ENCODE measurements around the gene PTX4.
A peak's percentile ranks its signal among the peaks of the same experiment; 100 is the strongest.

The PTX4 gene

DNA sequence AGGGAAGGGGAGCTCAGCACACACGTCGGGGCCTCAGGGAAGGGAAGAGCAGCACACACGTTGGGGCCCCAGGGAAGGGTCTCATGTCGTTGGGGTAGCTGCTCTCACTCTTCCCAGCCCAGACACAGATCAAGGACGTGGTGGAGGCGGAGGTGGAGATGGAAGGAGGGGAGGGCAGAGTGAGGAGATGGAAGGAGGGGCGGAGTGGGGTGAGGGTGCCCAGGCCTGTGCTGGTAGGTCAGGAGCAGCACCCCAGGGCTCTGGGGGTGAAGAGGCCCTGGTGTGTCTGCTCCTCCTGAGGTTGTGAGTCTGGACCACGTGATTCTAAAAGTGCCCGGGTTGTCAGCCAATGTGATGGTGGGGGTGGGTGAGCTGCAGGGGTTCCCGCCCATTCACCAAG is 28.8 kb downstream of the PTX4 start:
- no peak for DNase-seq (ENCODE audit: low read depth)

DNA sequence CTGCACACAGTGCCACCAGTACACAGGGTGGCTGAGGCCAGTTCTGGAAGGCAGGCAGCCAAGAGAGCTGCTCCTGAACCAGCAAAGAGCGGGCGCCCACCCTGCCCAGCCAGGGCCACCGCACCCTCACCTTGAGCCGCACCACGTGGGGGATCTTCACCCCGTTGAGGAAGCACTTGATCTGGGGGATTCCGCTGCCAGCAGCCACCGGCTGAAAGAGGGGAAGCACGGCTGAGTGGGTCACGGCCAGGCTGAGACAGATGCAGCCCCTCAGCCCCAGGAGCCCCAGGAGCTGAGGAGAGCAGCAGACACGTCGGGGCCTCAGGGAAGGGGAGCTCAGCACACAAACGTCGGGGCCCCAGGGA is 29.8 kb downstream of the PTX4 start:
- no peak for DNase-seq (ENCODE audit: low read depth)

DNA sequence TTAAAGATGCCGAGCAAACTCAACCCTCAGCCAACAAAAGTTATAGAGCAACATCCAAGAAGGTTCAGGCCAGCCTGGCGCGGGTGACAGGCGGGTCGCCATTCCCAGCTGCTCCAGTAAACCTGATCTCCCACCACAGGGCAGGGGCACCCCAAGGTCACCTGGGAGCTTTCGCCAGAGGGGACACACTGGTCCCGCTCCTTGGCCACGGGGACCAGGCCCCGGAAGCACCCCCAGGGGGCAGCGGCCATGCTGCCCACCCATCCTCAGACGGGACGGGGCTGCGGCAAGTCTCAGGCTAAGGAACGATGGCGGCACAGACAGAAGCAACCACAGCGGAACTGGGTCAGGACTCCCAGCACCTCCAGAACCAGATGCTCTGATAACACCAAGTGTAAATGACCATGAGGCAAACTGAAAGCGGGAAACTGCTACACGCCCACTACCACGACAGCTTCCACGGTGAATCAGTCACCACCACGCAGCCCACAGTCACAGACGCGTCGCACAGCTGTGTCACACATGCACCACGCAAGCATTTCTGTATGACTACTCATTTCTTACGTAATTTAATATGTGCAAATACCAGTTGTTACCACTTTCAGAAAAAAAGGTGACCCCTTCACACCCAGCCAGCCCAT is 30.3 kb downstream of the PTX4 start:
- peak; percentile 6 for DNase-seq (ENCODE audit: low read depth)

DNA sequence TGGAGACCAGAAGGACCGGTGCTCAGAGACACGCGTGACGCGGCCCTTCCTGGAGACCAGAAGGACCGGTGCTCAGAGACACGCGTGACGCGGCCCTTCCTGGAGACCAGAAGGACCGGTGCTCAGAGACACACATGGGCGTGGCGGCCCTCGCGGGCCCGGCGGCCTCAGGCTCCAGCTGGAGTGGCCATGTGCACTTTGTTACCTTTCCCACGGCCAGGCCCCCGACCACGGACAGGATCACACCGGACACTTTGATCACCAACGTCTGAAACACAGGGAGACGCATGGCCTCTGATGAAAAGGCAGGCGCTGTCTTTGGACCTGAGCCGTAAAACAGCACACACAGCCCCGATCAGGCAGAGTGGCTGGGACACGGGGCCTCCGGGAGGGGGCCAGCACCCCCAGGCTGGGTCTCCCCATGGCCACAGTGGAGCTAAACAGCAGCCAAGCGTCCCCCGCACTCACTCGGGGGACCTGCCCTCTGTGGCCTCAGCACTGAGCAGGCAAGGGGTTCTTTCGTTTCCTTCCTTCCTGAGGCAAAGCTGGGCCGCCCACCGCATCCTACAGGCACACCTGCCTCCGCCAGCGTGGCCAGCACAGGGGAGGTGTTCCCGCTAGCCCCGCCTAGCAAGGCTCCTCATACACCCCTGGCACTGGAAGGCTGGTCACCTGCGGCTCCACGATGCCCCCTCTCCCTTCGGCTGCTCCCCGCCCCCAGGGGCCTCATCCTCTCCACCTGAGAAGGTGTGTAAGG is 31.1 kb downstream of the PTX4 start:
- DNase-seq (ENCODE audit: low read depth), result no peak

DNA sequence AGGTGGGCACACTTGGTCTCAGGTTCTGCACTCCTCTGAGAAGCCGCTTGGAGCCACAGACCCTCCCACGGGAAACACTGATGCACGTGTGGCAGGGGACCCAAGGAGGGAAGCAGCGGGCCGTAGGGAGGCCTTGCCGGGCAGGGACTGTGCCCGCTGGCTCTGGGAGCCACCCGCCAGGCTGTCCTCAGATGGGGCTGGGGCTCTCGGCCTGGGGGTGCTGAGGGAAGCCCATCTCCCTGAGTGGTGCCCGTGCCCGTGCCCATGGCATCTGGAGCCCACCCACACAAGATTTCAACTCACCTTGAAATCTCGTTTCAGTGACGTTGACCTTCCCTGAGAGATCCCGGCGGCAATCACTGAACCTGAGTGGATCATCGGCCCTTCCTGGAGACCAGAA is 31.8 kb downstream of the PTX4 start:
- no peak for DNase-seq (ENCODE audit: low read depth)

DNA sequence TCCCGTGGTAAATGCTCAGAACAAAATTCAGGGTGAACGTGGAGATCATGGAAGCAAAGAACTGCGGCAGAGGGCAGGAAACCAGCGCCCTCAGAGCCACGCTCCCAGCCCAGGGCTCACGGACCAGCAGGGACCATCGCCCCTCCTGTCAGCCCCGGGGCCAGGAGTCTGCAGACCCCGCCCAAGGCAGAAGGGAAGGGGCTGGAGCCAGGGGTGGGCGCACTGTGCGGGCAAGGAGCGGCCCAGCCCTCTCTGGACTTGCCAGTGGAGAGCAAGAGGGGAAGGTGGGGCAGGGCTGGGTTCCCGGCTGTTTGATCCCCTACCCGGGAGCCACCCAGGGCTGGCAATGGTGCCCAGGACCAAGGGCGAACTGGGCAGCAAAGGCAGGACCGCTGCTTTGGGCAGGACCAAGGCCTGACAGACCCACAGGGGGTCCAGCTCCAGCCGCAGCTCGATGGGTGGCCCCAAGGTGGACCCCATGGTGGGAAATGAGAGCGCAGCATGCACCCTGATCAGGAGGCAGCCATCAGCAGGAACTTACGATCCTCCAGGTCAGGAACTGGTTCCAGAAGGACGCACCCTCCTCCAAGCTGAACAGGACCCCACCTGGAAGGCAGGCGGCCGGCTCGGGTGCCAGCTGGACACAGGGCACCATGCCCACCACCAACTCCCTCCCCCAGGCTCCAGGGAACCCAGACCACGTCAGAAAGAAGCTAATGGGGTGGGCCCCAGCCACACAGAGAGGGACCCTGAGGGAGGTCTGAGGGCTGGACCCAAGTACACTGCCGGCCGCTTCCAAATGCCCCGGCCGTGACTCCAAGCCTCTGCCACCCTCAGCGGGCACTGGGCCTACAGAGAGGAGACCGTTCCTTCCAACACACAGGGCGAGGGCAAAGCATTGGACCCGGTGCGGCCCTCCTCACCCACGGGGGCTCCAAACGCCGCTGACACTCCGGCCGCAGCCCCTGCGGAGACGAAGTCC is 33.3 kb downstream of the PTX4 start:
- DNase-seq (ENCODE audit: low read depth), result no peak

DNA sequence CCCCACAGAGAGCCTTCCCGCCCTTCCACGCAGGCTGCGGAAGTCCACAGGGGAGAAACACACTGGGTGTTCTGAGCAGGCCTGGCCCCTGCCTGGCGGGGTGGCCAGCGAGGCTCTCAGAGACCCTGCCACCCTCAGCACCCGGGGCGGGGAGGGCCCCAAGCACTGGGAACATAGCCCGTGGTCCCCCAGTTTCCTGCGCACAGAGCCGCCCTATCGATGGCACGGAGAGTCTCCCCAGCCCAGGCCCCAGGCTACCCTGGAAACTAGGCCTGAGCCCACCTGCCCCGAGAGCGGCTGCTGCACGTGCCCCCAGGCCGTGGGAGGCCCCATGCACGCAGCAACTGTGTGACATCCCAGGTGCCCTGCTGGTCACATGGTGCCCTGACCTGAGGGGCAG is 34.2 kb downstream of the PTX4 start:
- no peak for DNase-seq (ENCODE audit: low read depth)

DNA sequence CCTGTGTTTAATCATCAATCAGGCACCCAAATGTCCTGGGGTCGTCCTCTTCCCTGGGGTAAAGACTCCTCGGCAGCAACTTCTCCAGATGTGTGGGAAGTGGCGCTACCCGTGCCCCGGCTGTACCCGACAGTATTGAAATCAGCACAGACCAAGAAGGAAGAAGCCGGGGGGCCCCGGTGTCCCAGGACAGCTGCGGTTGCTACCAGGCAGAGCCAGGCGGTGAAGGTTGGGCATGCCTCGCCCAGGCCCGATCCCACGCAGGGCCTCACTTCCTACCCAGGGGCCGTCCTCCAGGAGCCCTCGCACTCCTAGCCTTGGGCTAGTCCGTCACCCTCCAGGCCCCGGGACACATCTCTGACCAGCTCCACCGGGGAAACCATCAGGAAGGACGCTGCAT is 35.4 kb downstream of the PTX4 start:
- no peak for DNase-seq (ENCODE audit: low read depth)

DNA sequence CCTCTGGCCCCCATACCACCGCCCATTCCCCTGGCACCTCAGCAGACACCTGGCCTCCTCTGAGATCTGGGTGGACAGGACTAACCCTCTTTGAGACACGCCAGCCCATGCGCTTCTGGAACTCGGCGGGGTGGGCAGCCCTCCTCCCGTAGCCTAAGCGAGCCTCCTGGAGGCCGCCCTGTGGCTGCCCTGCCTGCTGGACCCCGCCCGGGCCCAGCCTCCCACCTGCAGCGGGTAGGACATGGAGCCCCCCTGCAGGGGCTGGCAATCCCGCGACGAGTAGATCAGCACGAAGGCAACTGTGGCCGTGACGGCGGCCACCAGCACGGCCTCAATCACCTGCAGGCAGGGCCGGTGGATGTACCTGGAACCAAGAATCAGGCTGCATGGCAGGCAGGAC is 36.2 kb downstream of the PTX4 start:
- no peak for DNase-seq (ENCODE audit: low read depth)

DNA sequence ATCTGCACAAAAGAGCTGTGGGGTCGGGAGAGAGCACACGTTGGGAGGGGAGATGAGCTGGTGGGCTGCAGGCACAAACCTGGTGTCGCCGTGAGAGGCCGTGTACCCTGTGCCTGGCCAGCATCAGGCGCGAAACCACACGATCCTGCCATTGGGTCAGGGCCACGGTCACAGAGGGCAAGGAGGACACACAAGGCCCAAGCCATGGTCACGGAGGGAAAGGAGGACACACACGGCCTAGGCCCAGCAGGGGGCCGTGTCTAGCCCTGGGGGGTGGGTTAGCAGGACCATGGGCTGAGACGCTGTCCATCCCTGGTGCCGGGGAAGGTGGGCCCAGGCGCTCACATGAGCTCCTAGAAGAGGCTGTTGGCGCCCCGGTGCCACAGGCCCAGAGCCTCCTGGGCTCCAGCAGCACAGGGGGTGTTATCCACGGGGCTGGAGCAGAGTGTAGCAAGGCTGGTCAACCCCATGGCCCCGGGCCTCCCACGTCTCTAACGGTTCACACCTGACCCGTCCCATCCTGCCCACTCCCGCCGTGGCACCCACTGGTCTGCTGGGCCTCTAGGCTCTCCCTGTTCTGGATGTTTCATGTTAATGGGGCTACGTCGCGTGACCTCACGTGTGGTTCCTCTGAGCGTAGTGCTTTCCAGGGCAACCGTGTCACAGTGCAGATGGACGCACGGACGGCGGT is 36.9 kb downstream of the PTX4 start:
- DNase-seq (ENCODE audit: low read depth), result no peak

DNA sequence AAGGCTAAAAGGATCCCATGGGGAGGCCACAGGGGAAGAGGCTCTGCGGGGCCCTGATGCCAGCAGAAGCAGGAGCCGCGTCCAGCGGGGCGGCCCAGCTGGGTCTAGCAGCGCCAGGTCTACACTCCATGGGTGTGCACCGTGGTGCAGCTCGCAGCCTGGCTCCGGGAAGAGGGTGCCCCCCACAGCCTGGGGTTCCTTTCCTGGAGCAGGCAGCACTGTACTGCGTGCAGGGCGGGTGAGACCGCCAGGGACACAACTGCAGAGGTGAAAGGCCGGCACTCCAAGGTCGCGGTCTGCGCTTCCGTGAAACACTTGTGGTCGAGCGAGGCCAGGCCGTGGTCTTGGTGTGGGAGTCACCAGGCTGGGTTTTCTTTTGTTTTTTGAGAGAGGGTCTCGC is 37.9 kb downstream of the PTX4 start:
- no peak for DNase-seq (ENCODE audit: low read depth)

DNA sequence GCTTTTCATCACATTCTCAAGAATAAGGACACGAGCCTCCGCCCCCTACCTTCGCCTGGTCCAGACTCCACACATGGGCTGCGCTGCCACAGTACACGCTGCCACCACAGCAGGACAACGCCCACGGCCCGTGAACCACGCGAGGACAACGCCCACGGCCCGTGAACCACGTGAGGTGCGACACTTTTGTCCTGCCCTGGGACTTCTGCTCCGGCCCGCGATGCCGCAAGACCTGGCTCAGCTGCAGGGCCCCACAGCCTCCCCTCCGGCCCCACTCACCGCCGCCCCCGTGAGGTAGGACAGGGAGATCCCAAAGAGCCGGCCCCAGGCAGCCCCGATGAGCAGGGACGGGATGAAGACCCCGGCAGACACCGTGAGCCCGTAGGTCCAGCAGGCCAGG is 38.5 kb downstream of the PTX4 start:
- DNase-seq (ENCODE audit: low read depth), result no peak

DNA sequence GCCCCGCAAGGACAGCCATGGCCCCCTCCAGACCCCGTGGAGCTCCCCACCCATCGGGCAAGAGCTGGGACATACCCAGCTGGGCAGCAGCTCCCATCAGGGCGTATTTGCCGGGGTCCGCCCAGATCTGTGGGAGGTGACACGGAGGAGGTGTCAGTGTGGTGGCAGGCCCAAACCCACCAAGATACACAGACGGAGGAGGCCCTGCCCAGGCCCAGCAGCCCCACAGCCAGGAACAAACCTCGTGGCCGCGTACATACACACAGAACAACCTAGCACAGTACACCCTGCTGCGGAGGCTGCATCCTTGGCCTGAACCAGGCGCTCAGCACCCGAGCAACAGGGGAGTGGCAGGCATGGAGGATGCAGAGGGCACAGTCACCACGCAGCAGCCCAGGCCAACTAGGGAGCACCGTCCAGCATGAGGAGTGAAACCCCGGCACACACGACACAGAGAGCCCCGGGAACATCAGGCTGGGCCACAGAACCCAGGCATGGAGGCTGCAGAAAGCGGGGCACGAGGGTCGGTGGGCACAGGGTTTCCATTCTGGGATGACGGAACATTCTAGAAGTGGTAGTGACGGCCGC is 39.4 kb downstream of the PTX4 start:
- DNase-seq (ENCODE audit: low read depth), result no peak

DNA sequence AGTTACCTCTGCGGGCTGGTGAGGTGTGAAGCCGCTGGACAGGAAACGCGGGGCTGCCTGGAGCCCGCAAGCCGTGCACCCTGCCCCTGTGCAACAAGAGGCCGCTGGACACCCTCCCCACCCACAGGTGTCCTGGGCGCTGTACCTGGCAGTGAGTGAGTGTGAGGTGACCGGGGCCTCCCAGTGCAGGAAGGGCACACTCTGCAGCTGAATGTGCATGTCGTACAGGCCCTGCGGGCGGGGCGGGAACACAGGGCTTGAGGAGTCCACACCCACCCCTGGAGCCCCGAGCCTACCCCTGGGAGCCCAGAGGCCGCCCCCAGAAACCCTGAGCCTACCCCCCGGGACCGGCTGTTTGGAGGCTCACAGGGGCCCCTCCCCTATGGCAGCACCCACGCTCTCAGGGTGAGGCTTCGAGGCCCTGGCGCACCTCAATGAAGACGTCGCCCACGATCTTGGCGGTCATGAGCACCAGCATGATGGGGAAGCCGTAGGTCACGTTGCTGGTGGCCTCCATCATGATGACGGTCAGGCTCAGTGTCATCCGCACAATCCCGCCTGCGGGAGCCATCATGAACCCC is 40.1 kb downstream of the PTX4 start:
- no peak for DNase-seq (ENCODE audit: low read depth)

DNA sequence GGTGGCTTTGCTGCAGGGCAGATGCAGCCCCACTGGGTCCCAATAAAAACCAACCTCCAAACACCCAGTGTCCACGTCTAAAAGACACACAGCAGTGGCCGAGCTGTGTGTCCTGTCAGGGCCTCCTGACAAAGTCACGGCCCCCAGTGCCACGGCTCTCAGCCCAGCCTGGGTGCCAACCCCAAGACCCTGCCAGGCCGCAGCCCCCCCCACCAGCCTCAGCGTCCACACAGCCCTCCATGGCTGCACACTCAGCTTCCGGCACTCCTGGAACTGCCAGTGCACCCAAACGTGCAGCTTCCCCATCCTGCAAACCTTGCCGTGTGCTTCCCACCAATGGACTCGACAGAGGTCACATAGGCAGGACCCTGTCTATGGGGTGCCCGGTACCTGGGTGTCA is 40.8 kb downstream of the PTX4 start:
- DNase-seq (ENCODE audit: low read depth), result no peak

DNA sequence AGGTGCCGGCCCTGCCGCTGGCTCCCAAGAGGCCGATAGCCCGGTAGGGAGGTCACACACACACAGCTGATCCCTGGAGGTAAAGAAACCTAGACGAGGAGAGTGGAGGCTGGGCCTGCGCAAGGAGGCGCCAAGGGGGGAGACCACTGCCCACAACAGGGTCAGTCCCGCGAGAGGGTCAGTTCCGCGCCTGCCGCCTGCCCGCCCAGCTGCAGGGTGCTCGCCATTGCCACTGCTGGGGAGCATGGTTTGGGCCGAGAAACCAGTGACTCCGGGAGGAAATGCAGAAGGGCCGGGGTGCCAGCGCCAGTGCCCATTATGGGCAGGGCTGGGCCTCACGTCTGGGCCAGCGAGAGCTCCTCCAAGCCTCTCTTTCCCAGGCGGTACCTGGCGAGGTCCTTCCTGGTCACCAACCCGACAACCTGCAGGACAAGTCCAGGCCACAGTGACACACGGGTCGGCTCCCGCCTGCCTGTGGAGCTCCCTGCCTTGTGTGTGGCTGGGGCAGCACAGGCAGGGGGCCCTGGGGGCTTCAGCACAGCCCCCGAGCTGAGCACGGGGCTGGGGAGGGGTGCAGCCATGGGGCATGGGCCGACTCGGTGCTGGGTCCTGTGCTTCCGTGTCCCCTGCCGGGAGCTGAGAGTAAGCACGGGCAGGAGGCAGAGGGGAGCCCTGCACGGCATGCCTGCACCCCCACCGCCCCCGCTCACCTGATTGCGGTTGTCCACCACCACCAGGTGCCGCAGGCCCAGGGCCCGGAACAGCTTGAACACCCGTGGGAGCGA is 42.3 kb downstream of the PTX4 start:
- no peak for DNase-seq (ENCODE audit: low read depth)

DNA sequence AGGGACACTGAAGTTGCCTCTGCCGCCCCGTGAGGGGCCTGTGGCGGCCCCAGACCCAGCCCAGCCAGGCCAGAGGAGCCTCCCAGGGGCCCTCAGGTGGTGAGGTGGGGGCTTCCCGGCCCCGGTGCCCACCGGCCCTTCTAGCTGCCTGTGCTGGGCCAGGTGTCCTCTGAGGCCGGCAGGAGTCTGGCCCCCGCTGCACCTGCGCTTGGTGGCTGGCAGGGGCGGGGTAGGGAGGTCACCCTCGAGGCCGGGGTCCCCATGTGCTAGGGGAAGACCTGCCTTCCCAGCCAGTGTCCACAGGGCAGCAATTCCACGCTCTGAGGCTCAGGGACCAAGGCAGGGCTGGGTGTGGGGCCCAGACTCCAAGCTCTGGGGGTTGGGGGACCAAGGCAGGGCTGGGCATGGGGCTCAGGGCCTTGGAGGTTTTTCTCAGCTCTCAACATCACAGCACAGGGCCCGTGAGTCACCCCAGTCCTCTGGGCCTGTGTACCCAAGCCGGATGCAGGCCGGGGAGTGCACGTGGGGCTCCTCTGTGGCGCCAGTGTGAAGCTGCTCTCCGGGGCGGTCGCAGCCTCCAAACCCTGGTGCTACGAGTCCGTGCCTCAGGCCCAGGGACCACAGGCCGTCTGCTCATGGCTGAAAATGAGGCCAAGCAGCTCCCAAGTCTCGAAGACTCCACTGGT is 43.1 kb downstream of the PTX4 start:
- no peak for DNase-seq (ENCODE audit: low read depth)

DNA sequence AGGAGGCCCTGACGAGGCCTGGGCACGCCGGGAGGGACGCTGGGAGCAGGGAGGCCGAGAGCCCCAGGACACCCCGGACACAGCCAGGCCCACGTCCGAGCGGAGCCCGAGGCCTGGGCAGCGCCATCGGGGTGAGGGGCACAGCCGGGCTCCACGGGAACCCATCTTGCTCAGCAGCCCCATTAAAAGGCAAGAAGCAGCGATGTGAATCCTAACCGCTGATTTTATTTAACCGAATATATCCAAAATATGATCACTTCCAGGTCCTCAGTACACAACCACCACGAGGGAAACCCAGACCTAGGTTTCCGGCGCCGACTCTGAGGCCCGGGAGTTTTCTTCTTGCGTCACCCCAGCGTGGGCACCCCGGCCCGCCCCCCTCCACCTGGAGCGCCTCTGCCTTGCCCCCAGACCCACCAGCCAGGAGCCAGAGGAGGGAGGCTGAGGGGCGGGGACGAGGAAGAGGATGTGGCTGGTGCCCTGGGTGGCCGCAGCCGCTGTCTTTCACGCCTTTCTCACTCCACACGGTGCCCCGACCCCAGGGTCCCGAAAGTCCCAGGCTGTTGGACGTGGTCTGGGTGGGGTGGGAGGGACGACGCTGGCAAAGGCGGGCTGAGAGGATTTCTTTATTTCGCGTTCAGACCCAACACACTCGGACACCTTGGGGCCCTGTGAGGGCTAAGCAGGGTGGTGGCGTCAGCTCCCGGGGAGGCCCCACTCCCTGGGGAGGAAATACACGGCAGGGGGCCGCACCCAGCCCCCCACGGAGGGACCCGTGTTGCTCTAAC is 43.8 kb downstream of the PTX4 start:
- no peak for DNase-seq (ENCODE audit: low read depth)

DNA sequence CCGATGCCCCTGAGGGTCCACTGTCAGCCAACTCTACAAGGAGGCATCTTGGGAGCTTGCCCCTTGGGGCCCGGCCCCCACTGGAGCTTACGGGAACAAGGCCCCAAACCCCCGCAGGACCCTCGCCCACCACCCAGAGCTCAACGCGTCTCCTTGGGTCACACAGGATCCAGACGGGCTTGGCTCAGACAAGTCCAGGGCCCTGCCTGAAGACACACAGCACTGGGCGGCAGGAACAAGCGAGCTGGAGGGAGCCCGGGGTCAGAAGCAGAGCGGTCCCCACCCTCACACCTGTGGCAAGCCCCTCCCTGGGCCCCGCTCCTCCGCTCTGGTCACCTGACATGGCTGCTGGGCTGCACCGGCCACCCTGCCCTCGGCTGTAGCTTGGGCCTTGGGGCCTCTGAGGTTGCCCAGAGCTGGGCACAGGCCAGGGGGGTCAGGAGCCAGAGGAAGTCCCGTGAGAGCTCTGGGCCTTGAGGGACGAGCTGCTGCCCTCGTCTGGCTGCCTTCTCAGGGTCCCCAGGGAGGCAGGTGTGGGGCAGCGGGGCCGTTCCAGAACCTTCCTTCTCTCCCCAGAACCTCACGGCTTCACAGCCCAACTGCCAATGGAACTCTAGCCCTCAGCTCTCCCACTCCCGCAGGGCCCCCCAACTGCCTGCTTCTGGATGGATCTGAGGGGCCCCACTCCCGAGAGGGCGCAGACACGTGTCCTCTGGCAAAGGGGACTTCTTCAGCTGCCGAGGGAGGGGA is 44.6 kb downstream of the PTX4 start, which contains the start of gene CCDC154:
CCDC154 (minus strand) TSS at position 577 of the 750 bp plus-strand sequence; CDS start at position 343, 234 bp downstream.
- DNase-seq (ENCODE audit: low read depth), result no peak
